ENCODE measurements around the gene VENTX. TPM values are rescaled to one million over a fixed set of nuclear protein-coding genes. Genes with fewer than 3 reads are reported as not detected.
A peak's percentile ranks its signal among the peaks of the same experiment; 100 is the strongest.

Gene VENTX
- total and polyA plus RNA-seq, 2 donors (not counting 3 experiments of a cell fraction or from before 2014, with no cell fraction given): not detected

GRCh38 chr10:133236401-133237240 lies 1.0 kb upstream of the VENTX start:
- no peaks in the 10 kb centered on the region for H4K20me1 ChIP-seq (replicated peaks; ENCODE audit: control insufficient read depth, extremely low read depth, insufficient read depth, low read length)
- no peaks in the 10 kb centered on the region for H3K9me1 ChIP-seq (replicated peaks; ENCODE audit: control insufficient read depth, extremely low read depth, insufficient read depth, low read length)
- no peaks in the 10 kb centered on the region for H3K4me1 ChIP-seq (ENCODE audit: control insufficient read depth, extremely low read depth, insufficient read depth, low read length)
- no TSS peak for BruUV-seq (replicated peaks)
- no peak overlapping the region for H3K27ac ChIP-seq (ENCODE audit: insufficient read depth, low read depth, low read length)
- ChIA-PET POLR2A (no interaction called here), CTCF (no interaction called here)
- H3K36me3 ChIP-seq (ENCODE audit: control insufficient read depth in 2 of 2, extremely low read depth in 1 of 2, insufficient read depth in 2 of 2, low read length in 2 of 2): no peaks in the 10 kb centered on the region
- no peaks in the 10 kb centered on the region for H3K9me3 ChIP-seq (replicated peaks; ENCODE audit: control insufficient read depth, insufficient read depth, low read length)
- intact Hi-C loops (cut with micrococcal nuclease): no loop called here
- H3K4me3 ChIP-seq (replicated peaks in 1 of 3; ENCODE audit: insufficient read depth in 1 of 3, low read depth in 1 of 3, low read length in 3 of 3): no peak overlapping the region
- no peak for FAIRE-seq
- peaks cover 36 to 52% of the 10 kb centered on the region in 2 experiments for H3K27me3 ChIP-seq (ENCODE audit: control insufficient read depth in 2 of 2, insufficient read depth in 2 of 2, low read length in 2 of 2)
- H3K9ac ChIP-seq (replicated peaks; ENCODE audit: extremely low read depth, insufficient read depth, low read length): no peak overlapping the region
- TF ChIP-seq POLR2AphosphoS5 (IDR thresholded peaks at IDR 0.05; ENCODE audit: insufficient read depth, low read depth, low read length): no peak
- peak; percentile 85 for TF ChIP-seq EZH2 (IDR thresholded peaks at IDR 0.05; ENCODE audit: borderline replicate concordance, low read depth, low read length, severe bottlenecking)
- H2AFZ ChIP-seq (ENCODE audit: low read depth, low read length): no peak overlapping the region
- no peak overlapping the region for H3K4me2 ChIP-seq (ENCODE audit: insufficient read depth, low read length)
- DNase-seq (ENCODE audit: low read depth, low spot score): no peak
- dilution Hi-C loops (cut with MboI; ENCODE audit: extremely low pct_ligation_motif_present, low sequenced_read_pairs): no loop called here
- H3K79me2 ChIP-seq (ENCODE audit: control insufficient read depth, insufficient read depth, low read length): no peaks in the 10 kb centered on the region

GRCh38 chr10:133237241-133237587 lies 441 bp upstream of the VENTX start:
- H4K20me1 ChIP-seq (replicated peaks; ENCODE audit: control insufficient read depth, extremely low read depth, insufficient read depth, low read length): no peaks in the 10 kb centered on the region
- FAIRE-seq (no peak), DNase-seq (ENCODE audit: low read depth, low spot score) (no peak)
- no peaks in the 10 kb centered on the region for H3K9me1 ChIP-seq (replicated peaks; ENCODE audit: control insufficient read depth, extremely low read depth, insufficient read depth, low read length)
- no peaks in the 10 kb centered on the region for H3K9me3 ChIP-seq (replicated peaks; ENCODE audit: control insufficient read depth, insufficient read depth, low read length)
- peak; percentile 58 for TF ChIP-seq EZH2 (IDR thresholded peaks at IDR 0.05; ENCODE audit: borderline replicate concordance, low read depth, low read length, severe bottlenecking)
- no peak for TF ChIP-seq MYC (IDR thresholded peaks at IDR 0.05; ENCODE audit: low read depth, low read length)
- dilution Hi-C loops (cut with MboI; ENCODE audit: extremely low pct_ligation_motif_present, low sequenced_read_pairs): no loop called here
- no TSS peak for BruUV-seq (replicated peaks)
- no peaks in the 10 kb centered on the region for H3K36me3 ChIP-seq (ENCODE audit: control insufficient read depth in 2 of 2, extremely low read depth in 1 of 2, insufficient read depth in 2 of 2, low read length in 2 of 2)
- H3K4me2 ChIP-seq (ENCODE audit: insufficient read depth, low read length): no peak overlapping the region
- no peak overlapping the region for H3K4me3 ChIP-seq (replicated peaks in 1 of 3; ENCODE audit: insufficient read depth in 1 of 3, low read depth in 1 of 3, low read length in 3 of 3)
- H2AFZ ChIP-seq (ENCODE audit: low read depth, low read length): no peak overlapping the region
- peaks cover 30 to 46% of the 10 kb centered on the region in 2 experiments for H3K27me3 ChIP-seq (ENCODE audit: control insufficient read depth in 2 of 2, insufficient read depth in 2 of 2, low read length in 2 of 2)
- no peaks in the 10 kb centered on the region for H3K4me1 ChIP-seq (ENCODE audit: control insufficient read depth, extremely low read depth, insufficient read depth, low read length)
- H3K27ac ChIP-seq (ENCODE audit: insufficient read depth, low read depth, low read length): no peak overlapping the region
- intact Hi-C loops (cut with micrococcal nuclease): no loop called here
- no peak overlapping the region for H3K9ac ChIP-seq (replicated peaks; ENCODE audit: extremely low read depth, insufficient read depth, low read length)
- no peaks in the 10 kb centered on the region for H3K79me2 ChIP-seq (ENCODE audit: control insufficient read depth, insufficient read depth, low read length)
- CTCF ChIA-PET: no interaction called here
- POLR2A ChIA-PET: no interaction called here

Data from endothelial cell of umbilical vein (primary cell).